ENCODE measurements around the gene KITLG.
"Not testable (repeated sequence)": the region's sequence is repeated elsewhere in the genome, so short reads cannot be mapped to it uniquely, and the experiment has no call there.

DNA sequence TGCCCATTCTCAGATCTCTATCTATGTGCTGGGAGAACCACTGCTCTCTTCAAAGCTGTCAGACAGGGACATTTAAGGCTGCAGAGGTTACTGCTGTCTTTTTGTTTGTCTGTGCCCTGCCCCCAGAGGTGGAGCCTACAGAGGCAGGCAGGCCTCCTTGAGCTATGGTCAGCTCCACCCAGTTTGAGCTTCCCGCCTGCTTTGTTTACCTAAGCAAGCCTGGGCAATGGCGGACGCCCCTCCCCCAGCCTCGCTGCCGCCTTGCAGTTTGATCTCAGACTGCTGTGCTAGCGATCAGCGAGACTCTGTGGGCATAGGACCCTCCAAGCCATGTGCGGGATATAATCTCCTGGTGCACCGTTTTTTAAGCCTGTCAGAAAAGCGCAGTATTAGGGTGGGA, 113.6 kb downstream of the KITLG start:
- TF ChIP-seq, protein P1, sequence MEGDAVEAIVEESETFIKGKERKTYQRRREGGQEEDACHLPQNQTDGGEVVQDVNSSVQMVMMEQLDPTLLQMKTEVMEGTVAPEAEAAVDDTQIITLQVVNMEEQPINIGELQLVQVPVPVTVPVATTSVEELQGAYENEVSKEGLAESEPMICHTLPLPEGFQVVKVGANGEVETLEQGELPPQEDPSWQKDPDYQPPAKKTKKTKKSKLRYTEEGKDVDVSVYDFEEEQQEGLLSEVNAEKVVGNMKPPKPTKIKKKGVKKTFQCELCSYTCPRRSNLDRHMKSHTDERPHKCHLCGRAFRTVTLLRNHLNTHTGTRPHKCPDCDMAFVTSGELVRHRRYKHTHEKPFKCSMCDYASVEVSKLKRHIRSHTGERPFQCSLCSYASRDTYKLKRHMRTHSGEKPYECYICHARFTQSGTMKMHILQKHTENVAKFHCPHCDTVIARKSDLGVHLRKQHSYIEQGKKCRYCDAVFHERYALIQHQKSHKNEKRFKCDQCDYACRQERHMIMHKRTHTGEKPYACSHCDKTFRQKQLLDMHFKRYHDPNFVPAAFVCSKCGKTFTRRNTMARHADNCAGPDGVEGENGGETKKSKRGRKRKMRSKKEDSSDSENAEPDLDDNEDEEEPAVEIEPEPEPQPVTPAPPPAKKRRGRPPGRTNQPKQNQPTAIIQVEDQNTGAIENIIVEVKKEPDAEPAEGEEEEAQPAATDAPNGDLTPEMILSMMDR (IDR thresholded peaks at IDR 0.05) = not testable (repeated sequence)
- not testable (repeated sequence) for TF ChIP-seq POLR2A (IDR thresholded peaks at IDR 0.05)

Measured in testis (tissue), 2 donors.